K562 (cell line): Measurements from ENCODE around the gene PDE11A. TPM values are rescaled to one million over a fixed set of nuclear protein-coding genes. Genes with fewer than 3 reads are reported as not detected.

Experiments
- ATAC-seq: fragments of 200-7000 bp; cut with Tn5 transposase; 3 replicates; pipeline ENCODE4 v1.9.1; 2020; ENCODE audit warnings: moderate library complexity
- BruUV-seq: library from RNA; stranded (reverse); fragments of 400-500 nt; replicated peaks from 2 replicates; lab custom pipeline; 2021; lab: Mats Ljungman, UMichigan
- CTCF ChIA-PET: fragments of 300-600 bp; formaldehyde crosslinking; extraction: SDS; loops from one replicate; lab custom pipeline; 2021; ENCODE audit warnings: low intra/inter-chr PET ratio; lab: Yijun Ruan, JAX
- POLR2A ChIA-PET: fragments of 300-600, 350-650 bp; sonication (Branson Sonifier 250); formaldehyde crosslinking; extraction: SDS; loops from one replicate; lab custom pipeline; 2021; ENCODE audit warnings: antibody characterized with exemption, inconsistent platforms; lab: Yijun Ruan, JAX
- DNase-seq, 4 experiments: peaks; one replicate each; pipeline versions ENCODE4 v3.0.0 to v3.0.0-alpha.2; 2011 to 2018; ENCODE audit warnings: low spot score in 3 of 4, mixed read lengths in 3 of 4; ENCODE audit errors: extremely low read depth in 1 of 4
- FAIRE-seq: peaks from 2 replicates; lab custom pipeline; 2011; peaks lifted over from hg19 to GRCh38; lab: Jason Lieb, UNC
- H2AFZ ChIP-seq: 2 replicates; pipeline ENCODE4 v1.6.0; 2011; ENCODE audit warnings: low read depth, low read length, control low read depth, inconsistent platforms
- H3K27ac ChIP-seq: fragments of 200-600 bp; 3 replicates; pipeline ENCODE4 v1.8.0; 2011; ENCODE audit warnings: low read depth, mild to moderate bottlenecking, control low read depth, inconsistent platforms, low read length, moderate library complexity, mixed read lengths; ENCODE audit errors: extremely low read depth
- H3K27me3 ChIP-seq, 2 experiments: fragments of 300-600 bp in 1 of 2; 2 replicates in 1 of 2; 3 replicates in 1 of 2; pipeline versions ENCODE4 v1.6.0 to v1.8.0; 2011; ENCODE audit warnings: inconsistent platforms in 2 of 2, low read length in 2 of 2, mild to moderate bottlenecking in 1 of 2, mixed read lengths in 1 of 2, moderate library complexity in 1 of 2; ENCODE audit not compliant: control insufficient read depth in 2 of 2, insufficient read depth in 2 of 2
- H3K36me3 ChIP-seq: fragments of 300-600 bp; 3 replicates; pipeline ENCODE4 v1.8.0; 2011; ENCODE audit warnings: mild to moderate bottlenecking, low read length, inconsistent platforms; ENCODE audit not compliant: control insufficient read depth, insufficient read depth
- H3K4me1 ChIP-seq, 2 experiments: fragments of 200-600 bp in 1 of 2; replicated peaks in 1 of 2; 2 replicates in 1 of 2; 3 replicates in 1 of 2; pipeline versions ENCODE4 v1.5.1 to v1.8.0; 2011; ENCODE audit warnings: inconsistent platforms in 2 of 2, low read length in 2 of 2, mild to moderate bottlenecking in 1 of 2, mixed read lengths in 1 of 2, moderate library complexity in 1 of 2; ENCODE audit not compliant: control insufficient read depth in 2 of 2, insufficient read depth in 2 of 2
- H3K4me2 ChIP-seq: 2 replicates; pipeline ENCODE4 v1.6.1; 2011; ENCODE audit warnings: low read length, control low read depth, inconsistent platforms, mixed read lengths; ENCODE audit not compliant: insufficient read depth
- H3K4me3 ChIP-seq: fragments of 200-600 bp; sonication (generic), shearing (Covaris generic); 2 replicates; pipeline ENCODE4 v1.5.1; 2016; ENCODE audit warnings: control low read depth, inconsistent platforms
- H3K79me2 ChIP-seq: fragments of 200-600 bp; 3 replicates; pipeline ENCODE4 v1.8.0; 2011; ENCODE audit warnings: low read length, inconsistent platforms; ENCODE audit not compliant: control insufficient read depth, insufficient read depth
- H3K9ac ChIP-seq, 2 experiments: 2 replicates each; pipeline versions ENCODE4 v1.6.0 to v1.6.1; 2011; ENCODE audit warnings: low read depth in 2 of 2, low read length in 2 of 2, control low read depth in 1 of 2, inconsistent platforms in 1 of 2, mild to moderate bottlenecking in 1 of 2, mixed read lengths in 1 of 2; ENCODE audit not compliant: insufficient read depth in 1 of 2
- H3K9me1 ChIP-seq: one replicate; pipeline ENCODE4 v1.6.0; 2011; ENCODE audit warnings: inconsistent platforms, mild to moderate bottlenecking, low read length, moderate library complexity; ENCODE audit not compliant: control insufficient read depth, insufficient read depth
- H3K9me3 ChIP-seq: replicated peaks from 2 replicates; pipeline ENCODE4 v1.5.1; 2011; ENCODE audit warnings: low read depth, low read length, inconsistent platforms; ENCODE audit not compliant: control insufficient read depth, insufficient read depth
- H4K20me1 ChIP-seq: replicated peaks from 2 replicates; pipeline ENCODE4 v1.6.1; 2011; ENCODE audit warnings: low read length, inconsistent platforms, mixed read lengths; ENCODE audit not compliant: control insufficient read depth, insufficient read depth
- C11orf30 ChIP-seq: fragments of 450-650 bp; IDR thresholded peaks from 2 replicates; pipeline ENCODE4 v1.6.1; 2016; ENCODE audit warnings: low read depth, mild to moderate bottlenecking
- ESRRB ChIP-seq: fragments of 250-450 bp; sonication (Bioruptor Pico); IDR thresholded peaks from 2 replicates; pipeline ENCODE4 v1.5.0; 2020; ENCODE audit warnings: mild to moderate bottlenecking, moderate library complexity, borderline replicate concordance
- GABPB1 ChIP-seq: sonication (generic); formaldehyde crosslinking; IDR thresholded peaks from 2 replicates; pipeline ENCODE4 v1.8.0; 2022; ENCODE audit warnings: mild to moderate bottlenecking, missing genetic modification reagents
- MAFK ChIP-seq: IDR thresholded peaks from 2 replicates; pipeline ENCODE4 v1.6.1; 2011; ENCODE audit warnings: low read length, improper control_type of control experiment
- RAD21 ChIP-seq, 2 experiments: fragments of 250-450 bp in 1 of 2; fragments of 450-650 bp in 1 of 2; sonication (Bioruptor Pico) in 1 of 2; formaldehyde crosslinking in 1 of 2; IDR thresholded peaks in 1 of 2; conservative IDR thresholded peaks in 1 of 2; 2 replicates each; pipeline versions ENCODE4 v1.4.0 to v1.8.0; 2020 to 2022; ENCODE audit warnings: mild to moderate bottlenecking in 2 of 2, moderate library complexity in 1 of 2
- SMC3 ChIP-seq: conservative IDR thresholded peaks from 2 replicates; pipeline ENCODE4 v1.6.1; 2011; ENCODE audit warnings: low read depth, low read length, improper control_type of control experiment; ENCODE audit not compliant: insufficient read depth
- TEAD4 ChIP-seq, 2 experiments: sonication (generic) in 1 of 2; formaldehyde crosslinking in 1 of 2; IDR thresholded peaks; 2 replicates each; pipeline versions ENCODE4 v1.6.1 to v1.8.0; 2012 to 2022; ENCODE audit warnings: borderline replicate concordance in 1 of 2, inconsistent platforms in 1 of 2, low read length in 1 of 2, mild to moderate bottlenecking in 1 of 2, missing genetic modification reagents in 1 of 2
- ZC3H11A ChIP-seq: IDR thresholded peaks from 2 replicates; pipeline ENCODE4 v1.6.1; 2012; ENCODE audit warnings: low read depth, low read length, improper control_type of control experiment
- WGBS: fragments of 100-300 bp; shearing (Covaris generic); methylation state at CpG from one replicate; pipeline ENCODE4 v1.1.6; 2016; ENCODE audit warnings: low coverage, mixed read lengths; ENCODE audit not compliant: insufficient coverage; ENCODE audit errors: missing lambda C conversion rate; 5-methylcytosine and 5-hydroxymethylcytosine counted together
- in situ Hi-C: fragments of 300-500 bp; cut with MboI; formaldehyde crosslinking; loops from 4 replicates; pipeline ENCODE4 v1.15.0; 2018; ENCODE audit warnings: inconsistent platforms, mixed read lengths
- intact Hi-C: fragments of 100-400 bp; cut with micrococcal nuclease; formaldehyde crosslinking; loops from 2 replicates; pipeline ENCODE4 v1.14.2; 2022
- polyA plus RNA-seq, 8 experiments: library from polyadenylated mRNA; depleted of rRNA in 4 of 8; stranded (reverse) in 5 of 8; unstranded in 3 of 8; fragments of >200 nt; fragmentation: Nextera tagmentation in 2 of 8; fragmentation: Illumina TruSeq in 1 of 8; extraction: Ambion mirVana in 2 of 8; extraction: Trizol in 1 of 8; gene quantifications; 2 replicates each; pipeline versions ENCODE4 v1.2.1 to v1.2.3, GENCODE V29; 2011 to 2014; ENCODE audit warnings: inconsistent platforms in 1 of 8, missing spikeins in 1 of 8
- total RNA-seq, 7 experiments: library from RNA; depleted of rRNA in 6 of 7; stranded (reverse); fragments of >200 nt in 6 of 7; fragmentation: Illumina TruSeq in 2 of 7; extraction: Trizol in 2 of 7; gene quantifications; 2 replicates each; pipeline versions ENCODE4 v1.2.1 to v1.2.3, GENCODE V29; 2011 to 2021; ENCODE audit warnings: low replicate concordance in 1 of 7
- TF ChIP-seq, protein P1 (sequence below), 2 experiments: fragments of 450-650 bp; formaldehyde crosslinking in 1 of 2; IDR thresholded peaks; 2 replicates each; pipeline versions ENCODE4 v1.4.0 to v1.6.1; 2014 to 2020; ENCODE audit warnings: mild to moderate bottlenecking in 2 of 2, borderline replicate concordance in 1 of 2, low read depth in 1 of 2
- TF ChIP-seq, protein P2 (sequence below): fragments of 450-650 bp; formaldehyde crosslinking; IDR thresholded peaks from 2 replicates; pipeline ENCODE4 v1.4.0; 2020; ENCODE audit warnings: mild to moderate bottlenecking

The PDE11A gene
- total and polyA plus RNA-seq, 9 of the 15 experiments (the other 6 are each of a cell fraction or from before 2014, with no cell fraction given), result 3.2 to 22.1 (median 5.7) TPM

DNA sequence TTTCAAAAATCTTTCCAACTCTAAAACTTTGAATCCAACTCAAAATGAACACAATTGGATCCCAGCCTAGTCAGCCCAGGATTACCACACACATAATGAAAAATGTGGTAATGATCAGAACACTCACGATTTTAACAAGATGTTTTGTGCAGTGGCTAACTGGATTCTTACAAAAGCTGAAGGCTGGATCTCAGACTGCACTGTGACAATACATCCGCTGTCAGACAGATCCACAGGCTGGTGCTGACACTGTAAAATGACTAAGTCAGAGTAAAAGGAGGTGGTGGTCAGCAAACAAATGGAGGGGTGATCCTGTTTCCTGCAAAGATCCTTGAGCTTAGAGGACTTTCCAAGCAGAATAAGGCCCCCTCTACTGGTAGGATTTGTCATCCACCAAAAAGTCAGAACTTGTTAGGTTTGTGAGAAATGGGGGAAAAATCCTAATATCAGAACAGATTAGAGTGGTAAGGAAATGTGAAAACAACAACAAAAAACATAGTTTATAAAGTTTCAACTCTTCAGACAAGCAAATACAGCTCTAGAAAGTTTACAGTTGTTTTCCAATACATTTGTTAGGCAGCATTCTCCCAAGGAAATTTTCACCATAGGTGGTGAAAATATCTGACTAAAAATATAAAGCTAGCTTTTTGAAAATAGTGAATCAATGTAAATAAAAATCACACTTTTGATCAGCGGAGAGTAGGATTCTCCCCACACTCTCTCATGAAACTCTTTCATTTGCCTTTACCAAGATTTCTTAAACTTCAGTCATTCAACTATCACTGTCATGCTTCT is 468.1 kb downstream of the PDE11A start:
- H3K4me1 ChIP-seq, result no peaks in the 10 kb centered on the region
- peak; percentile 93 for FAIRE-seq
- TF ChIP-seq, protein P1, sequence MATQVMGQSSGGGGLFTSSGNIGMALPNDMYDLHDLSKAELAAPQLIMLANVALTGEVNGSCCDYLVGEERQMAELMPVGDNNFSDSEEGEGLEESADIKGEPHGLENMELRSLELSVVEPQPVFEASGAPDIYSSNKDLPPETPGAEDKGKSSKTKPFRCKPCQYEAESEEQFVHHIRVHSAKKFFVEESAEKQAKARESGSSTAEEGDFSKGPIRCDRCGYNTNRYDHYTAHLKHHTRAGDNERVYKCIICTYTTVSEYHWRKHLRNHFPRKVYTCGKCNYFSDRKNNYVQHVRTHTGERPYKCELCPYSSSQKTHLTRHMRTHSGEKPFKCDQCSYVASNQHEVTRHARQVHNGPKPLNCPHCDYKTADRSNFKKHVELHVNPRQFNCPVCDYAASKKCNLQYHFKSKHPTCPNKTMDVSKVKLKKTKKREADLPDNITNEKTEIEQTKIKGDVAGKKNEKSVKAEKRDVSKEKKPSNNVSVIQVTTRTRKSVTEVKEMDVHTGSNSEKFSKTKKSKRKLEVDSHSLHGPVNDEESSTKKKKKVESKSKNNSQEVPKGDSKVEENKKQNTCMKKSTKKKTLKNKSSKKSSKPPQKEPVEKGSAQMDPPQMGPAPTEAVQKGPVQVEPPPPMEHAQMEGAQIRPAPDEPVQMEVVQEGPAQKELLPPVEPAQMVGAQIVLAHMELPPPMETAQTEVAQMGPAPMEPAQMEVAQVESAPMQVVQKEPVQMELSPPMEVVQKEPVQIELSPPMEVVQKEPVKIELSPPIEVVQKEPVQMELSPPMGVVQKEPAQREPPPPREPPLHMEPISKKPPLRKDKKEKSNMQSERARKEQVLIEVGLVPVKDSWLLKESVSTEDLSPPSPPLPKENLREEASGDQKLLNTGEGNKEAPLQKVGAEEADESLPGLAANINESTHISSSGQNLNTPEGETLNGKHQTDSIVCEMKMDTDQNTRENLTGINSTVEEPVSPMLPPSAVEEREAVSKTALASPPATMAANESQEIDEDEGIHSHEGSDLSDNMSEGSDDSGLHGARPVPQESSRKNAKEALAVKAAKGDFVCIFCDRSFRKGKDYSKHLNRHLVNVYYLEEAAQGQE (IDR thresholded peaks at IDR 0.05; ENCODE audit: borderline replicate concordance), result peak; percentile 74
- TF ChIP-seq, protein P1 (CRISPR knock-in tag; IDR thresholded peaks at IDR 0.05; ENCODE audit: low read depth), result no peak
- 0 out of 2 replicates have a peak, but pooled peaks have one; percentile 7 for TF ChIP-seq TEAD4 (IDR thresholded peaks at IDR 0.05; ENCODE audit: low read length)
- TF ChIP-seq TEAD4 (CRISPR knock-in tag; IDR thresholded peaks at IDR 0.05; ENCODE audit: borderline replicate concordance), result no peak
- TF ChIP-seq MAFK, result peak; percentile 18; the same call in 1 of the 2 replicates
- TF ChIP-seq ZC3H11A, result 0 out of 2 replicates have a peak, but pooled peaks have one; percentile 41
- peak; percentile 22; the same call in 1 of the 2 replicates for TF ChIP-seq C11orf30
- TF ChIP-seq RAD21 (CRISPR knock-in tag; conservative IDR thresholded peaks at IDR 0.05 in 1 of 2, IDR thresholded peaks at IDR 0.05 in 1 of 2), result peak; percentile 69 to 87
- TF ChIP-seq, protein P2, sequence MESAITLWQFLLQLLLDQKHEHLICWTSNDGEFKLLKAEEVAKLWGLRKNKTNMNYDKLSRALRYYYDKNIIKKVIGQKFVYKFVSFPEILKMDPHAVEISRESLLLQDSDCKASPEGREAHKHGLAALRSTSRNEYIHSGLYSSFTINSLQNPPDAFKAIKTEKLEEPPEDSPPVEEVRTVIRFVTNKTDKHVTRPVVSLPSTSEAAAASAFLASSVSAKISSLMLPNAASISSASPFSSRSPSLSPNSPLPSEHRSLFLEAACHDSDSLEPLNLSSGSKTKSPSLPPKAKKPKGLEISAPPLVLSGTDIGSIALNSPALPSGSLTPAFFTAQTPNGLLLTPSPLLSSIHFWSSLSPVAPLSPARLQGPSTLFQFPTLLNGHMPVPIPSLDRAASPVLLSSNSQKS (CRISPR knock-in tag), result no peak
- peak; percentile 63; the same call in 1 of the 2 replicates for TF ChIP-seq SMC3
- TF ChIP-seq GABPB1 (CRISPR knock-in tag), result 0 out of 2 replicates have a peak, but pooled peaks have one; percentile 21
- no peak for TF ChIP-seq ESRRB

More for the DNA sequence above, 468.1 kb downstream of the PDE11A start:
- WGBS, result 8% methylated on average over 3 of the region's 3 CpGs
- in situ Hi-C loops, result no loop called here
- no peaks in the 10 kb centered on the region for H3K36me3 ChIP-seq
- ATAC-seq (peak; percentile 88), DNase-seq (peak; percentile 45 to 72 (median 53))
- no peaks in the 10 kb centered on the region; a peak in 1 of 5 replicates for H3K27me3 ChIP-seq
- H3K9ac ChIP-seq, result no peak overlapping the region
- no peak overlapping the region for H3K4me3 ChIP-seq
- peak overlapping the region; percentile 72 for H2AFZ ChIP-seq
- intact Hi-C loops, result loop anchor here (1.0 to 10.0 kb wide), 6 partner anchors 52 to 442 kb away; a partner anchor contains a TSS
- no peaks in the 10 kb centered on the region for H4K20me1 ChIP-seq
- BruUV-seq, result no TSS peak
- no peaks in the 10 kb centered on the region for H3K79me2 ChIP-seq
- ChIA-PET POLR2A (interaction anchor here (0.5 to 1.3 kb wide), 8 partner anchors 8 to 439 kb away, joined by 3 to 5 read pairs (median 3); partner anchors contain the start of gene NFE2L2), CTCF (interaction anchor here (0.5 to 2.6 kb wide), 3 partner anchors 115 to 1462 kb away, joined by 3 to 18 read pairs (median 4); no protein-coding TSS in a partner anchor)
- H3K27ac ChIP-seq, result no peak overlapping the region
- no peaks in the 10 kb centered on the region for H3K9me3 ChIP-seq
- H3K9me1 ChIP-seq, result no peaks in the 10 kb centered on the region
- peak overlapping the region; percentile 40; the same call in 1 of the 2 replicates for H3K4me2 ChIP-seq
